OCI-LY3 (cell line): ENCODE data around the gene MSMO1.

Experiments used
- H2AFZ ChIP-seq: fragments of 200-600, 300-600 bp; shearing (Covaris generic); 2 replicates; pipeline ENCODE4 v1.6.0; 2014; ENCODE audit warnings: antibody characterized with exemption, low read depth, low read length
- H3K27ac ChIP-seq: fragments of 200-600, 300-600 bp; sonication (generic); 2 replicates; pipeline ENCODE4 v1.5.1; 2014; ENCODE audit warnings: mild to moderate bottlenecking, low read length, moderate library complexity, mixed read lengths
- H3K27me3 ChIP-seq: fragments of 200-600, 300-600 bp; sonication (generic); 2 replicates; pipeline ENCODE4 v1.6.1; 2014; ENCODE audit warnings: low read depth, low read length, mixed read lengths
- H3K36me3 ChIP-seq: fragments of 200-600, 300-600 bp; sonication (generic); replicated peaks from 2 replicates; pipeline ENCODE3; 2014; ENCODE audit warnings: low read depth, low read length, mixed read lengths
- H3K4me1 ChIP-seq: fragments of 300-600, 200-600 bp; sonication (generic); 2 replicates; pipeline ENCODE4 v1.6.1; 2014; ENCODE audit warnings: low read length, mixed read lengths
- H3K4me2 ChIP-seq: fragments of 200-600, 300-600 bp; sonication (generic); 2 replicates; pipeline ENCODE4 v1.6.1; 2014; ENCODE audit warnings: low read length, mixed read lengths
- H3K4me3 ChIP-seq: fragments of 300-600, 200-600 bp; sonication (generic); 2 replicates; pipeline ENCODE4 v1.5.1; 2014; ENCODE audit warnings: antibody characterized with exemption, mild to moderate bottlenecking, low read length, moderate library complexity
- H3K79me2 ChIP-seq: fragments of 300-600, 200-600 bp; shearing (Covaris generic); 2 replicates; pipeline ENCODE4 v1.6.1; 2014; ENCODE audit warnings: mild to moderate bottlenecking, low read length, mixed read lengths
- H3K9ac ChIP-seq: fragments of 300-600, 200-600 bp; shearing (Covaris generic); 2 replicates; pipeline ENCODE4 v1.6.0; 2014; ENCODE audit warnings: mild to moderate bottlenecking, low read length, moderate library complexity
- H3K9me3 ChIP-seq: fragments of 200-600, 300-600 bp; shearing (Covaris generic); 2 replicates; pipeline ENCODE4 v1.6.1; 2014; ENCODE audit warnings: low read length, mixed read lengths; ENCODE audit not compliant: insufficient read depth
- H4K20me1 ChIP-seq: fragments of 200-600, 300-600 bp; sonication (generic); 2 replicates; pipeline ENCODE4 v1.6.1; 2016; ENCODE audit warnings: low read length, mixed read lengths; ENCODE audit not compliant: insufficient read depth
- EZH2phosphoT487 ChIP-seq: fragments of 200-600 bp; shearing (Covaris generic); IDR thresholded peaks from 2 replicates; pipeline ENCODE4 v1.6.1; 2018; ENCODE audit warnings: antibody characterized with exemption, mixed run types, low read depth
- TF ChIP-seq, protein P1 (sequence below): fragments of 200-600, 300-600 bp; sonication (generic); IDR thresholded peaks from 2 replicates; pipeline ENCODE4 v1.5.1; 2014; ENCODE audit warnings: antibody characterized with exemption, low read length, low read depth

MSMO1 gene

DNA sequence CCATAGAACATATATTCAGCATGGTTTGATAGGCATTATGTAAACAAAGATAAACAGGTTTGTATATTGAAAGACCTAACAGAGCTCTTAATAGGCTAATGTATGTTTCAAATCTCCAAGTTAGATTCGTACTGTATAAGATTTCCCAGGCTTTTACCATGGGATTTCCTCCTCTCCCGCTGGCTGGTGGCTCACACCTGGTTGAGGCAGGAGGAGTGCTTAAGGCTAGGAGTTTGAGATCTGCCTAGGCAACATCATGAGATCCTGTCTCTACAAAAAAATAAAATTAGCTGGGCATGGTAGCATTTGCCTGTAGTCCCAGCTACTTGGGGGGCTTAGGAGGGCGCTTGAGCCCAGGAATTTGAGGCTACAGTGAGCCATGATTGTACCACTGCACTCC lies 56.7 kb downstream of the MSMO1 start:
- Histone ChIP-seq H3K4me3 (no peak overlapping the region), H4K20me1 (no peaks in the 10 kb centered on the region), H2AFZ (no peak overlapping the region), H3K27me3 (no peaks in the 10 kb centered on the region), H3K4me1 (no peaks in the 10 kb centered on the region), H3K4me2 (no peak overlapping the region), H3K79me2 (no peaks in the 10 kb centered on the region), H3K9me3 (no peaks in the 10 kb centered on the region), H3K9ac (no peak overlapping the region), H3K36me3 (no peaks in the 10 kb centered on the region), H3K27ac (no peak overlapping the region)
- TF ChIP-seq, protein P1, sequence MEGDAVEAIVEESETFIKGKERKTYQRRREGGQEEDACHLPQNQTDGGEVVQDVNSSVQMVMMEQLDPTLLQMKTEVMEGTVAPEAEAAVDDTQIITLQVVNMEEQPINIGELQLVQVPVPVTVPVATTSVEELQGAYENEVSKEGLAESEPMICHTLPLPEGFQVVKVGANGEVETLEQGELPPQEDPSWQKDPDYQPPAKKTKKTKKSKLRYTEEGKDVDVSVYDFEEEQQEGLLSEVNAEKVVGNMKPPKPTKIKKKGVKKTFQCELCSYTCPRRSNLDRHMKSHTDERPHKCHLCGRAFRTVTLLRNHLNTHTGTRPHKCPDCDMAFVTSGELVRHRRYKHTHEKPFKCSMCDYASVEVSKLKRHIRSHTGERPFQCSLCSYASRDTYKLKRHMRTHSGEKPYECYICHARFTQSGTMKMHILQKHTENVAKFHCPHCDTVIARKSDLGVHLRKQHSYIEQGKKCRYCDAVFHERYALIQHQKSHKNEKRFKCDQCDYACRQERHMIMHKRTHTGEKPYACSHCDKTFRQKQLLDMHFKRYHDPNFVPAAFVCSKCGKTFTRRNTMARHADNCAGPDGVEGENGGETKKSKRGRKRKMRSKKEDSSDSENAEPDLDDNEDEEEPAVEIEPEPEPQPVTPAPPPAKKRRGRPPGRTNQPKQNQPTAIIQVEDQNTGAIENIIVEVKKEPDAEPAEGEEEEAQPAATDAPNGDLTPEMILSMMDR, result no peak
- TF ChIP-seq EZH2phosphoT487, result no peak

DNA sequence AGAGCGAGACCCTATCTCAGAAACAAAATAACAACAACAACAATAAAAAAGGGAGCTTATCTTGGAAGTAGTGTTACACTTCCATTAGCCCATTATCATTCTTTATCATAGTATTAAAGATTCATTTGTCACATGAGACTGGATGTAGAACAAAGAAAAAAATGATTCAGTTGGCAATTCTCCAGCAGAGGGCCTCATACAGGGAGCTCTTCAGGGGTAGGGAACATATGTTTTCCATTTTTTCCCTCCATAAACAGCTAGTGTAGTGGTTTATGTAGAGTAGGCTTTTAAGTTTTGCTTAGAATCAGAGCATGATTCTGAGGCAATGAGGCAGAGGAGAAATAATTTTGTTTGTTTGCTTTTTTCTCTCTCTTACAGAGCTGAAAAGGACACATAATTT lies 57.1 kb downstream of the MSMO1 start:
- no peak for TF ChIP-seq EZH2phosphoT487
- TF ChIP-seq, protein P1, result peak; percentile 46
- Histone ChIP-seq H3K4me3 (no peak overlapping the region), H3K36me3 (no peaks in the 10 kb centered on the region), H3K27ac (no peak overlapping the region), H3K9ac (no peak overlapping the region), H3K9me3 (no peaks in the 10 kb centered on the region), H2AFZ (no peak overlapping the region), H3K27me3 (no peaks in the 10 kb centered on the region), H3K4me2 (no peak overlapping the region), H3K4me1 (no peaks in the 10 kb centered on the region), H3K79me2 (no peaks in the 10 kb centered on the region), H4K20me1 (no peaks in the 10 kb centered on the region)

DNA sequence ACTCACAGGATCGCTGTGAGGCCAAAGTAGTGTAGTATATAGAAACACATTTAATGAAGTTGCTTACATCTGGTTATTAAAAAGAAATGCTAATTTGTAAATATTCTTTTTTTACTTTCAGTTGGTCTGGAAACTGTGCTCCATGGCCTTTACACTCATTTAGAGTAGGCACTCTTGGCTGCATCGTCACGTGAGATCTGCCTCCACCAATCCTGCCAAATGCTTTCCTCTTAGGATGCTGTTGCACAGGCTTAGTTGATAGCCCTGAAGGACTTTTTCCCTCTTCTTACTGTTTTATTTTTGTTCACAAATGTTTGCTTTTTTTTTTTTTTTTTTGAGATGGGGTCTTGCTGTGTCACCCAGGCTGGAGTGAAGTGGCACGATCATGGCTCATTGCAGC lies 57.7 kb downstream of the MSMO1 start:
- TF ChIP-seq, protein P1, result no peak
- TF ChIP-seq EZH2phosphoT487, result no peak
- H2AFZ ChIP-seq, result no peak overlapping the region
- no peaks in the 10 kb centered on the region for H3K27me3 ChIP-seq
- H3K4me1 ChIP-seq, result no peaks in the 10 kb centered on the region
- no peaks in the 10 kb centered on the region for H3K79me2 ChIP-seq
- no peak overlapping the region for H3K27ac ChIP-seq
- H3K4me3 ChIP-seq, result no peak overlapping the region
- no peaks in the 10 kb centered on the region for H4K20me1 ChIP-seq
- no peaks in the 10 kb centered on the region for H3K36me3 ChIP-seq
- H3K4me2 ChIP-seq, result no peak overlapping the region
- no peak overlapping the region for H3K9ac ChIP-seq
- H3K9me3 ChIP-seq, result no peaks in the 10 kb centered on the region

DNA sequence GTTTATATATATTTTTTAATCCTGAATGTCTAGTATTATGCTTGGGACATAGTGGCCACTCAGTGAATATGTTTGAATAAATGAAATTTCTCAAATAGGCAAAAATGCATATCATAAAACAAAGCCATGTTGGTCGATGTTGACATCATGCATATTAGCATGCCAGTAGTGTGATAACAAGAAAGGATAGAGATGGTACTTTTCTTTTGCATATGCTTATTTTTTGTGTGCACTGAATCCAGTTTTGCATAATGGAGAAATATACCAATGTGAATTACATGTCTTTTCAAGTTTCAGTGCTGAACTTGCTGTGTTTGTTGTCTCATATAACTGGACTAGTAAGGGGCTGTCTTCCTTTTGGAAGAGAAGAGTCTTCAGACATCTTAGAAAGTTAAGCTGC lies 58.9 kb downstream of the MSMO1 start:
- Histone ChIP-seq H4K20me1 (no peaks in the 10 kb centered on the region), H3K27me3 (no peaks in the 10 kb centered on the region), H2AFZ (no peak overlapping the region), H3K79me2 (no peaks in the 10 kb centered on the region), H3K4me1 (no peaks in the 10 kb centered on the region), H3K4me3 (no peak overlapping the region), H3K36me3 (no peaks in the 10 kb centered on the region), H3K9me3 (no peaks in the 10 kb centered on the region), H3K4me2 (no peak overlapping the region), H3K27ac (no peak overlapping the region), H3K9ac (no peak overlapping the region)
- TF ChIP-seq, protein P1, result no peak
- TF ChIP-seq EZH2phosphoT487, result no peak
